GDM1 (cell line): ENCODE data around the gene AGPS.
"Not testable (repeated sequence)": the region's sequence is repeated elsewhere in the genome, so short reads cannot be mapped to it uniquely, and the experiment has no call there.

Source experiments
- DNase-seq: peaks from one replicate; lab custom pipeline; 2025; lab: John Stamatoyannopoulos, UW

The AGPS gene

GRCh38 chr2:177424120-177424519 lies 31.5 kb downstream of the AGPS start:
- DNase-seq, result not testable (repeated sequence)

- DNase-seq, result not testable (repeated sequence)
Observed at GRCh38 chr2:177424620-177425019, 32.0 kb downstream of the AGPS start.

- DNase-seq, result no peak
Observed at GRCh38 chr2:177427316-177427715, 34.7 kb downstream of the AGPS start.

GRCh38 chr2:177427936-177428335 lies 35.4 kb downstream of the AGPS start:
- DNase-seq, result not testable (repeated sequence)

GRCh38 chr2:177429688-177430325 lies 37.2 kb downstream of the AGPS start:
- no peak for DNase-seq

- DNase-seq, result no peak
Observed at GRCh38 chr2:177430411-177430810, 37.8 kb downstream of the AGPS start.

- not testable (repeated sequence) for DNase-seq
Observed at GRCh38 chr2:177431111-177431725, 38.6 kb downstream of the AGPS start.

- DNase-seq, result no peak
Observed at GRCh38 chr2:177432703-177433102, 40.1 kb downstream of the AGPS start.

- no peak for DNase-seq
Observed at GRCh38 chr2:177433402-177433801, 40.8 kb downstream of the AGPS start.

- no peak for DNase-seq
Observed at GRCh38 chr2:177434475-177434874, 41.9 kb downstream of the AGPS start.

- DNase-seq, result no peak
Observed at GRCh38 chr2:177445200-177445599, 52.6 kb downstream of the AGPS start.

- DNase-seq, result no peak
Observed at GRCh38 chr2:177448031-177448430, 55.5 kb downstream of the AGPS start.

- DNase-seq, result no peak
Observed at GRCh38 chr2:177449159-177449558, 56.6 kb downstream of the AGPS start.

GRCh38 chr2:177455187-177455586 lies 62.6 kb downstream of the AGPS start:
- DNase-seq, result no peak

- not testable (repeated sequence) for DNase-seq
Observed at GRCh38 chr2:177459756-177460155, 67.2 kb downstream of the AGPS start.

- DNase-seq, result no peak
Observed at GRCh38 chr2:177460973-177461585, 68.5 kb downstream of the AGPS start.

GRCh38 chr2:177464549-177464948 lies 72.0 kb downstream of the AGPS start:
- no peak for DNase-seq

- DNase-seq, result no peak
Observed at GRCh38 chr2:177465400-177466138, 73.0 kb downstream of the AGPS start.

GRCh38 chr2:177466337-177467195 lies 74.0 kb downstream of the AGPS start:
- DNase-seq, result no peak

- no peak for DNase-seq
Observed at GRCh38 chr2:177467646-177468045, 75.1 kb downstream of the AGPS start.

GRCh38 chr2:177471990-177472389 lies 79.4 kb downstream of the AGPS start:
- DNase-seq, result no peak

GRCh38 chr2:177474301-177474700 lies 81.7 kb downstream of the AGPS start:
- no peak for DNase-seq
